Stomach (tissue), 9 donors: Measurements from ENCODE around the gene SYNCRIP. TPM values are rescaled to one million over a fixed set of nuclear protein-coding genes. Genes with fewer than 3 reads are reported as not detected.
A peak's percentile ranks its signal among the peaks of the same experiment; 100 is the strongest.

Experiments used
- DNase-seq, 2 donors: peaks; one replicate each; pipeline versions ENCODE4 v3.0.0 to v3.0.0-alpha.2; 2013 to 2019
- H3K27ac ChIP-seq, 5 donors: fragments of 200-600 bp in 4 of 5; sonication (generic) in 4 of 5; one replicate each; pipeline ENCODE4 v1.5.1; 2013 to 2019; ENCODE audit warnings: mild to moderate bottlenecking in 1 of 5, moderate library complexity in 1 of 5
- H3K27me3 ChIP-seq, 3 donors: fragments of 200-600 bp; sonication (generic); one replicate each; pipeline ENCODE4 v1.5.1; 2017 to 2019; ENCODE audit warnings: mixed run types in 1 of 3
- H3K36me3 ChIP-seq, 4 donors: fragments of 200-600 bp; sonication (generic); 1 replicate in 3 of 4; 2 replicates in 1 of 4; pipeline ENCODE4 v1.5.1; 2016 to 2019
- H3K4me1 ChIP-seq, 4 donors: fragments of 200-600 bp; sonication (generic); one replicate each; pipeline ENCODE4 v1.5.1; 2016 to 2019
- H3K4me3 ChIP-seq, 4 donors: fragments of 200-600 bp; sonication (generic) in 3 of 4; one replicate each; pipeline ENCODE4 v1.5.1; 2016 to 2019; ENCODE audit warnings: mild to moderate bottlenecking in 1 of 4
- H3K9me3 ChIP-seq, 4 donors: fragments of 200-600 bp; sonication (generic); one replicate each; pipeline ENCODE4 v1.5.1; 2016 to 2019
- EP300 ChIP-seq: sonication (generic); formaldehyde crosslinking; IDR thresholded peaks from one replicate; pipeline ENCODE4 v1.6.1; 2017; ENCODE audit warnings: antibody characterized with exemption
- POLR2A ChIP-seq, 4 donors: fragments of 450-650 bp; IDR thresholded peaks; one replicate each; pipeline ENCODE4 v1.6.1; 2016; ENCODE audit warnings: antibody characterized with exemption in 4 of 4, control low read depth in 2 of 4, mild to moderate bottlenecking in 1 of 4, moderate library complexity in 1 of 4
- POLR2AphosphoS5 ChIP-seq, 3 donors: sonication (generic); formaldehyde crosslinking; IDR thresholded peaks; one replicate each; pipeline ENCODE4 v1.6.1; 2016; ENCODE audit warnings: antibody characterized with exemption in 3 of 3
- WGBS, 5 donors: extraction: QIAGEN DNeasy Blood & Tissue Kit in 3 of 5; methylation state at CpG; one replicate each; pipeline versions ENCODE4 v1.1.5 to v1.1.7; 2013 to 2018; 5-methylcytosine and 5-hydroxymethylcytosine counted together
- intact Hi-C: fragments of 100-400 bp; cut with DNase I; formaldehyde crosslinking; loops from one replicate; pipeline ENCODE4 v1.15.1; 2023; ENCODE audit warnings: low total_unique reads
- polyA plus RNA-seq, 3 donors: library from polyadenylated mRNA; stranded (reverse); fragments of 200-250 nt; gene quantifications; one replicate each; pipeline ENCODE4 v1.2.3, GENCODE V29; 2013
- total RNA-seq, 5 donors: library from RNA; depleted of rRNA; stranded (reverse); fragments of >200 nt; gene quantifications; one replicate each; pipeline versions ENCODE4 v1.1.0 to v1.2.3, GENCODE V29; 2014 to 2016
- TF ChIP-seq, protein P1 (sequence below), 7 experiments: fragments of 450-650 bp in 4 of 7; fragments of 200-600 bp in 3 of 7; sonication (generic) in 3 of 7; IDR thresholded peaks; one replicate each; pipeline ENCODE4 v1.5.1; 2016 to 2019; ENCODE audit warnings: antibody characterized with exemption in 7 of 7, control low read depth in 2 of 7, mild to moderate bottlenecking in 1 of 7
- donor health status: healthy with polysubstance abuse.
- donor health status: Bipolar disorder and iron deficiency.
- donor health status: healthy.

Gene SYNCRIP
- total and polyA plus RNA-seq, 8 donors = 26.0 to 180 (median 39.3) TPM

DNA sequence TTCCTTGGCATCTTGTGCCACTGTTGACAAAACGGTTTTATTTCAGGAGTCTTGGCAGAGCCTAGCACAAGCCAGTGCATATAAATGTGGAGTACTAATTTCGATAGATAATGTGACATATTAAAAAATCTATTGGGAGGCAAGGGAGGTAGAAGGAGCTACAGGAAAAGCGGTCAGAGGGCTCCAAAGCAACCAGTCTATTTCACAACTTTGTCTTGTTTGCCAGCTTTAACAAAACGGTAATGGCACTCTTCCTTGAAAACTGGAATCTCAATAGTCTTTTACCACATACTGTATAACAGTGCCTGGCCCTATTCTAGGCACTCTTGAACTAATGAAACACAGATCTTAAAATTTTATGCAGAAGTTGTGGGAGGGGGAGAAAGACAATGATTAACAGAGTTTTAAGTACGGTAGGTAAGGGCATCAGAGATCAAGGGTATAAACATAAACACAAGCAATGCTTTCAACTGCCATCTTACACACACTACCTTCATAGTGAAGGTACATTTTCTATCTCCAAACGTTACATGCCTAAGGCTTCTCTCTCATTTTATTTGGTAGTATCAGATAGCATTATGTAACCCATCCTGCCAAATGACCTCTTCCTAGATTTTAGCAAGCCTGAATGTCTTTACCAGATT is 33.5 kb upstream of the SYNCRIP start:
- WGBS, 5 donors = 7 to 15% (median 8%) methylated on average over 6 of the region's 6 CpGs
- H3K9me3 ChIP-seq = no peaks in the 10 kb centered on the region
- TF ChIP-seq POLR2AphosphoS5 (IDR thresholded peaks at IDR 0.05) (peak in 1 of 3 donors; percentile 7), POLR2A (IDR thresholded peaks at IDR 0.05) (no peak)
- no peak for DNase-seq
- intact Hi-C loops = no loop called here
- H3K27ac ChIP-seq = peak overlapping the region in 3 of 5 donors; percentile 18 to 96 (median 34)
- no peaks in the 10 kb centered on the region for H3K27me3 ChIP-seq
- H3K4me1 ChIP-seq = peaks cover 18 to 57% (median 37%) of the 10 kb centered on the region in 4 donors
- peaks cover 0 to 12% (median 5%) of the 10 kb centered on the region in 4 donors for H3K36me3 ChIP-seq
- peak overlapping the region; percentile 69 to 85 (median 76) for H3K4me3 ChIP-seq

DNA sequence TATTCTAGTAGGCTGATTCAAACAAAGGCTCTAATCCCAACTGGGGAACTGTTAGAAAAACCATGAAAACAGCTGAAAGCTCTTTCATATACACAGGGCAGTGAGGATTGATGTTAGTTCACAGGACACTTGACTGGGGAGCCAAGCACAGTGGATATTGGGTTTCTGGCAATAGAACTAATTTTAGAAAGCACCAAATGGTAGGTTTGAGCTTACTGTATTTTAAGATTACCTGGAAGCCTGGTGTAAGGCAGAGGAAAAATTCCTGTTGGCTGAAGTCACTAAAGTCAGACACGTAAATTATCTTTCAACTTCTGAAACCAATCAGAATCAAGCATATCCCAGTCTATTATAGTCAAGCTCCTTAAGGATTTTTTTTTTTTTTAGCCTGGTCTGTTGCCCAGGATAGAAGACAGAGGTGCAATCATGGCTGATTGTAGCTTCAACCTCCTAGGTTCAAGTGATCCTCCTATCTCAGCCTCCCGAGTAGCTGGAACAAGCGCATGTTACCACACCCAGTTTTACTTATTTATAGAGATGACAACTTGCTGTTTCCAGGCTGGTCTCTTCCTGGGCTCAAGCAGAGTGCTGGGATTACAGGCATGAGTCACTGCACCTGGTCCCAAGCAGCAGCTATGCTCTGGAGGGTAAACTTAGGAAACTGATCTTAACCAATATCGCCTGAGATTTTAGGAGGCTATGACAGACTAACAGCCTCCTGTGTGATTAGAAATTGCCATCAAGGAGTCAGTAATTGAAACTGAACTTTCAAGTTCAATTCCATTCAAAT is 32.5 kb upstream of the SYNCRIP start:
- TF ChIP-seq POLR2AphosphoS5 (IDR thresholded peaks at IDR 0.05) (peak in 1 of 3 donors; percentile 39), EP300 (no peak)
- H3K27me3 ChIP-seq = no peaks in the 10 kb centered on the region
- intact Hi-C loops = no loop called here
- peaks cover 0 to 12% (median 5%) of the 10 kb centered on the region in 4 donors for H3K36me3 ChIP-seq
- H3K4me3 ChIP-seq = peak overlapping the region; percentile 69 to 85 (median 76)
- DNase-seq = no peak
- H3K27ac ChIP-seq = peak overlapping the region in 3 of 5 donors; percentile 18 to 96 (median 34)
- peaks cover 18 to 64% (median 40%) of the 10 kb centered on the region in 4 donors for H3K4me1 ChIP-seq
- 59 to 80% (median 66%) methylated on average over 4 of the region's 4 CpGs for WGBS, 5 donors
- H3K9me3 ChIP-seq = no peaks in the 10 kb centered on the region

DNA sequence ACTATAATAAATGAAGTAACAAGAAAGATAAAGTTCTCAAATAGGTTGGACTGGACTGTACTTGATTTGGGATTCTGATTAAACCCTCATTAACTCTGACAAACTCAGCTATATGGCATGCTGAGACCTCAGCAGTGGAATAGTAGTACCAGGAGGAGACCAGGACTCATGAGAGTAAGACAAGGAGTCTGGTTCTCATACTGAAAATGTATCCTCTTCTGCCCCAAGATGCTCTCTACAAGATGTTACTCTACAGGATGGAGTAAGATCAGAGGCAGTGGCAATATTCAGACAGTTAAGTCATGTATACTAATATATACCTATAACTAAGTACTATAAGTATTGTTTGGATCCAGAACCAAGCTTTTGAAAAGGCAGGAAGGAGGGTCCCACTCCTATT is 31.9 kb upstream of the SYNCRIP start:
- Histone ChIP-seq H3K9me3 (no peaks in the 10 kb centered on the region), H3K4me1 (peaks cover 18 to 64% (median 38%) of the 10 kb centered on the region in 4 donors), H3K36me3 (peaks cover 0 to 12% (median 5%) of the 10 kb centered on the region in 4 donors), H3K27me3 (no peaks in the 10 kb centered on the region), H3K4me3 (no peak overlapping the region), H3K27ac (no peak overlapping the region)
- DNase-seq = no peak
- intact Hi-C loops = no loop called here
- TF ChIP-seq, protein P1, sequence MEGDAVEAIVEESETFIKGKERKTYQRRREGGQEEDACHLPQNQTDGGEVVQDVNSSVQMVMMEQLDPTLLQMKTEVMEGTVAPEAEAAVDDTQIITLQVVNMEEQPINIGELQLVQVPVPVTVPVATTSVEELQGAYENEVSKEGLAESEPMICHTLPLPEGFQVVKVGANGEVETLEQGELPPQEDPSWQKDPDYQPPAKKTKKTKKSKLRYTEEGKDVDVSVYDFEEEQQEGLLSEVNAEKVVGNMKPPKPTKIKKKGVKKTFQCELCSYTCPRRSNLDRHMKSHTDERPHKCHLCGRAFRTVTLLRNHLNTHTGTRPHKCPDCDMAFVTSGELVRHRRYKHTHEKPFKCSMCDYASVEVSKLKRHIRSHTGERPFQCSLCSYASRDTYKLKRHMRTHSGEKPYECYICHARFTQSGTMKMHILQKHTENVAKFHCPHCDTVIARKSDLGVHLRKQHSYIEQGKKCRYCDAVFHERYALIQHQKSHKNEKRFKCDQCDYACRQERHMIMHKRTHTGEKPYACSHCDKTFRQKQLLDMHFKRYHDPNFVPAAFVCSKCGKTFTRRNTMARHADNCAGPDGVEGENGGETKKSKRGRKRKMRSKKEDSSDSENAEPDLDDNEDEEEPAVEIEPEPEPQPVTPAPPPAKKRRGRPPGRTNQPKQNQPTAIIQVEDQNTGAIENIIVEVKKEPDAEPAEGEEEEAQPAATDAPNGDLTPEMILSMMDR (IDR thresholded peaks at IDR 0.05) = no peak
- TF ChIP-seq EP300 = no peak
- no peak for TF ChIP-seq POLR2A (IDR thresholded peaks at IDR 0.05)
- TF ChIP-seq POLR2AphosphoS5 (IDR thresholded peaks at IDR 0.05) = no peak

DNA sequence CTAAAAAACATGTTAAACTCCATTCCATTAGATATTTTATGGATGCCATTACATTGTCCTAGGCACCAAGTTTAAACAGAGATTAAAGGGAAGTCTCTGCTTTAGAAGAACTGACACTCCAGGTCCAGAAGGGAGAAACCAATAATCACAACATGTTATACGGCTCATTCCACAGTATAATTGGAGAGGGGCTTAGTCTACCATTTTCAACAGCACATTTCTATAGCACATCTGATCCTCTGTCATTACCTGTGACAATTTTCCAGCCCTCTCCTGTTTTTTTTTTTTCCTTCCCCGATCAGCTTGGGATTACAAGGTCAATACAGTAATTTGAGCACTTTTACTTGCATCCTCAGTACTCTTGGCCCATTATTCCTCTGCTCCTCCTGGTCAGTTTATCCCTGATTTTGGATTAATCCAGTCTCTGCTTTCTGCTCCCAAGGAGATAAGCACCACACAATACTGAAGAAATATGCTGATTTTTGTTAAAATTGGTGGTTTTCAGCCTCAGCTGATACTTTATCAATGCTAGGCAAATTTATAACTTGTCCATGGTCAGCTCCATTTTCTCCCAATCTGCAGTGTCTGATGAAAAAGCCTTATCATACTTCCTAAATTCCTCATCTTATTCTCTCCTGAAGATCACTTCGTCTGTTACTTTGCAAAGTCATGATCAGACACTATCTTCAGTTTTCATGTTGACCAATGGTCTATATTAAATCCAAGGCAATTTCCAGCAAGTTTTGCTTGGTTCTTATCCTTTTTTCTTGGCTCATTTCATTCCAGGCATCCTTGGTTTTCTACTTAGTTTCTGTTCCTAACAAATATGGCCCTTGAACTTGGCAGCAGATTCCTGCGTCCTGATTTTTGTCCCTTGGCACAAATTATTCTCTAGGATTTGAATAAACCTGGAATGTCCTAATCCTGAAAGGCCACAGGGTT is 30.8 kb upstream of the SYNCRIP start:
- Histone ChIP-seq H3K27ac (no peak overlapping the region), H3K27me3 (no peaks in the 10 kb centered on the region), H3K9me3 (no peaks in the 10 kb centered on the region), H3K4me1 (peaks cover 14 to 61% (median 30%) of the 10 kb centered on the region in 4 donors), H3K36me3 (peaks cover 0 to 12% (median 5%) of the 10 kb centered on the region in 4 donors), H3K4me3 (no peak overlapping the region)
- no peak for DNase-seq
- intact Hi-C loops = no loop called here
- WGBS, 5 donors = 80 to 88% (median 86%) methylated on average over 4 of the region's 4 CpGs
- TF ChIP-seq EP300 (no peak), POLR2AphosphoS5 (IDR thresholded peaks at IDR 0.05) (no peak), POLR2A (IDR thresholded peaks at IDR 0.05) (no peak)
- TF ChIP-seq, protein P1 (IDR thresholded peaks at IDR 0.05) = no peak

DNA sequence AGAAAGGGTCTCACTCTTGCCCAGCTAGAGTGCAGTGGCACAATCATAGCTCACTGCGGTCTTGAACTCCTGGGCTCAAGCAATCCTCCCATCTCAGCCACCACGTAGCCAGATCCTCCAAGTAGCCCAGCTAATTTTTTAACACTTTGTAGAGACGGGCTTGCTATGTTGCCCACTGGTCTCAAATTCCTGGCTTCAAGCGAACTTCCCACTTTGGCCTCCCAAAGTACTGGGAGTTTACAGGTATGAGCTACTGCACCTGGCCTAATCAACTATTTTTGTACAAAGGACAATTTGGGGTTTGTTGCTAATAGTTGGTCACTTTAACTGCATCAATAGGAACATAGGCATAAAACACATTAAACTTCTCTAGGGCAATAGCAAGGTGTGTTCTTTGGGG is 29.9 kb upstream of the SYNCRIP start:
- peaks cover 0 to 12% (median 5%) of the 10 kb centered on the region in 4 donors for H3K36me3 ChIP-seq
- 91 to 99% (median 95%) methylated on average over 4 of the region's 4 CpGs for WGBS, 5 donors
- no peaks in the 10 kb centered on the region for H3K9me3 ChIP-seq
- no peaks in the 10 kb centered on the region for H3K27me3 ChIP-seq
- no peak overlapping the region for H3K4me3 ChIP-seq
- intact Hi-C loops = no loop called here
- DNase-seq = no peak
- TF ChIP-seq POLR2AphosphoS5 (IDR thresholded peaks at IDR 0.05) = no peak
- TF ChIP-seq EP300 = no peak
- no peak for TF ChIP-seq POLR2A (IDR thresholded peaks at IDR 0.05)
- TF ChIP-seq, protein P1 (IDR thresholded peaks at IDR 0.05) = no peak
- H3K4me1 ChIP-seq = peaks cover 14 to 61% (median 30%) of the 10 kb centered on the region in 4 donors
- no peak overlapping the region for H3K27ac ChIP-seq
